Ishikawa (cell line): ENCODE results near the gene SMTNL2.

ENCODE experiments used
- CEBPB ChIP-seq: IDR thresholded peaks from 2 replicates; pipeline ENCODE4 v1.6.1; 2012
- CREB1 ChIP-seq: IDR thresholded peaks from 2 replicates; pipeline ENCODE4 v1.6.1; 2012; ENCODE audit warnings: low read depth
- EGR1 ChIP-seq: IDR thresholded peaks from 2 replicates; pipeline ENCODE4 v1.6.1; 2012
- EP300 ChIP-seq: IDR thresholded peaks from 2 replicates; pipeline ENCODE4 v1.6.1; 2012; ENCODE audit warnings: borderline replicate concordance
- FOXM1 ChIP-seq: IDR thresholded peaks from 2 replicates; pipeline ENCODE4 v1.6.1; 2012; ENCODE audit warnings: low read depth, borderline replicate concordance
- MAX ChIP-seq: IDR thresholded peaks from 2 replicates; pipeline ENCODE4 v1.6.1; 2012
- NFIC ChIP-seq: IDR thresholded peaks from 2 replicates; pipeline ENCODE4 v1.6.1; 2012
- RAD21 ChIP-seq: IDR thresholded peaks from 2 replicates; pipeline ENCODE4 v1.6.1; 2012; ENCODE audit warnings: low read depth
- REST ChIP-seq: IDR thresholded peaks from 2 replicates; pipeline ENCODE4 v1.6.1; 2012; ENCODE audit warnings: low read depth, mild to moderate bottlenecking
- TAF1 ChIP-seq: IDR thresholded peaks from 2 replicates; pipeline ENCODE4 v1.6.1; 2012; ENCODE audit warnings: low read depth, mild to moderate bottlenecking
- TCF12 ChIP-seq: IDR thresholded peaks from 2 replicates; pipeline ENCODE4 v1.6.1; 2012; ENCODE audit warnings: low read depth
- TEAD4 ChIP-seq: IDR thresholded peaks from 2 replicates; pipeline ENCODE4 v1.6.1; 2012
- USF1 ChIP-seq: IDR thresholded peaks from 2 replicates; pipeline ENCODE4 v1.6.1; 2012
- YY1 ChIP-seq: IDR thresholded peaks from 2 replicates; pipeline ENCODE4 v1.6.1; 2012; ENCODE audit warnings: low read depth
- ZBTB7A ChIP-seq: IDR thresholded peaks from 2 replicates; pipeline ENCODE4 v1.6.1; 2012; ENCODE audit warnings: low read depth

The SMTNL2 gene

GRCh38 chr17:4583782-4584100 is 588 bp upstream of the SMTNL2 start:
- TF ChIP-seq NFIC: no peak
- no peak for TF ChIP-seq USF1
- no peak for TF ChIP-seq EGR1
- TF ChIP-seq CEBPB: no peak
- TF ChIP-seq FOXM1: no peak
- no peak for TF ChIP-seq EP300
- no peak for TF ChIP-seq ZBTB7A
- no peak for TF ChIP-seq REST
- TF ChIP-seq TCF12: no peak
- no peak for TF ChIP-seq TAF1
- no peak for TF ChIP-seq RAD21
- TF ChIP-seq TEAD4: no peak
- TF ChIP-seq CREB1: no peak
- no peak for TF ChIP-seq YY1
- no peak for TF ChIP-seq MAX

- TF ChIP-seq EGR1: no peak
- TF ChIP-seq RAD21: no peak
- TF ChIP-seq NFIC: no peak
- no peak for TF ChIP-seq REST
- TF ChIP-seq MAX: no peak
- no peak for TF ChIP-seq TAF1
- TF ChIP-seq TEAD4: no peak
- TF ChIP-seq USF1: no peak
- TF ChIP-seq YY1: no peak
- TF ChIP-seq EP300: no peak
- TF ChIP-seq TCF12: no peak
Measured at GRCh38 chr17:4584917-4585637, 748 bp downstream of the SMTNL2 start.

- TF ChIP-seq EP300: no peak
- no peak for TF ChIP-seq TAF1
- no peak for TF ChIP-seq REST
- no peak for TF ChIP-seq RAD21
- no peak for TF ChIP-seq ZBTB7A
- TF ChIP-seq CEBPB: no peak
Measured at GRCh38 chr17:4585638-4585994, 1.3 kb downstream of the SMTNL2 start.

- TF ChIP-seq RAD21: no peak
- no peak for TF ChIP-seq ZBTB7A
- no peak for TF ChIP-seq CREB1
- TF ChIP-seq EP300: no peak
- TF ChIP-seq EGR1: no peak
- TF ChIP-seq CEBPB: no peak
- TF ChIP-seq FOXM1: no peak
Measured at GRCh38 chr17:4586043-4586442, 1.7 kb downstream of the SMTNL2 start.

GRCh38 chr17:4587195-4587594 is 2.9 kb downstream of the SMTNL2 start:
- TF ChIP-seq TAF1: no peak

- TF ChIP-seq CEBPB: no peak
- TF ChIP-seq ZBTB7A: no peak
- no peak for TF ChIP-seq FOXM1
- TF ChIP-seq EGR1: no peak
- TF ChIP-seq REST: no peak
- TF ChIP-seq TCF12: no peak
- TF ChIP-seq TEAD4: no peak
- no peak for TF ChIP-seq NFIC
- no peak for TF ChIP-seq TAF1
- TF ChIP-seq USF1: no peak
- TF ChIP-seq CREB1: no peak
- no peak for TF ChIP-seq RAD21
- TF ChIP-seq MAX: no peak
- no peak for TF ChIP-seq YY1
- no peak for TF ChIP-seq EP300
Measured at GRCh38 chr17:4587803-4588202, 3.5 kb downstream of the SMTNL2 start.
